Heart right ventricle (tissue), 16 donors: ENCODE data around the gene VARS1. TPM values are rescaled to one million over a fixed set of nuclear protein-coding genes. Genes with fewer than 3 reads are reported as not detected.

Source experiments
- ATAC-seq, 8 donors: fragments of 200-7000 bp; cut with Tn5 transposase; one replicate each; pipeline ENCODE4 v1.9.1; 2020; ENCODE audit warnings: mild to moderate bottlenecking in 8 of 8, moderate library complexity in 8 of 8, moderate number of reproducible peaks in 1 of 8
- DNase-seq, 2 donors: peaks; one replicate each; pipeline ENCODE4 v3.0.0-alpha.2; 2020
- H3K27ac ChIP-seq, 10 donors: fragments of 200-600 bp; sonication (generic) in 2 of 10; one replicate each; pipeline versions ENCODE4 v1.5.0 to v1.8.0; 2020 to 2022; ENCODE audit warnings: mild to moderate bottlenecking in 3 of 10
- H3K27me3 ChIP-seq, 7 donors: fragments of 200-600 bp; one replicate each; pipeline ENCODE4 v1.8.0; 2021 to 2022; ENCODE audit warnings: mild to moderate bottlenecking in 2 of 7
- H3K36me3 ChIP-seq, 9 donors: fragments of 200-600 bp; sonication (generic) in 1 of 9; one replicate each; pipeline versions ENCODE4 v1.5.0 to v1.8.0; 2020 to 2022; ENCODE audit warnings: mild to moderate bottlenecking in 2 of 9
- H3K4me1 ChIP-seq, 9 donors: fragments of 200-600 bp; sonication (generic) in 1 of 9; one replicate each; pipeline versions ENCODE4 v1.5.0 to v1.8.0; 2020 to 2022; ENCODE audit warnings: mild to moderate bottlenecking in 4 of 9
- H3K4me3 ChIP-seq, 10 donors: fragments of 200-600 bp; sonication (generic) in 2 of 10; one replicate each; pipeline versions ENCODE4 v1.5.0 to v1.8.0; 2020 to 2022; ENCODE audit warnings: mild to moderate bottlenecking in 7 of 10, moderate library complexity in 2 of 10
- H3K9me3 ChIP-seq, 11 donors: fragments of 200-600 bp in 10 of 11; sonication (generic) in 2 of 11; one replicate each; pipeline versions ENCODE4 v1.5.0 to v1.8.0; 2013 to 2022; ENCODE audit warnings: mild to moderate bottlenecking in 2 of 11, control low read depth in 1 of 11, moderate library complexity in 1 of 11
- CTCF ChIP-seq, 9 donors: fragments of 200-600 bp; sonication (generic) in 2 of 9; IDR thresholded peaks; one replicate each; pipeline versions ENCODE4 v1.5.0 to v1.8.0; 2021 to 2022; ENCODE audit warnings: antibody characterized with exemption in 9 of 9, mild to moderate bottlenecking in 5 of 9, moderate library complexity in 1 of 9
- WGBS, 2 donors: extraction: QIAGEN DNeasy Blood & Tissue Kit; methylation state at CpG; one replicate each; pipeline ENCODE4 v1.1.7; 2013; ENCODE audit warnings: inconsistent platforms in 1 of 2; 5-methylcytosine and 5-hydroxymethylcytosine counted together
- intact Hi-C, 10 donors: fragments of 100-400 bp; cut with DNase I; formaldehyde crosslinking; loops; one replicate each; pipeline versions ENCODE4 v1.11.1 to v1.14.2; 2022
- polyA plus RNA-seq, 2 donors: library from polyadenylated mRNA; stranded (reverse); fragments of 200-250 nt; gene quantifications; one replicate each; pipeline ENCODE4 v1.2.3, GENCODE V29; 2013
- total RNA-seq, 10 donors: library from RNA; stranded (reverse); fragmentation: NEBNext Ultra II Directional in 3 of 10; extraction: Animal tissue kit (Norgen Biotek cat#: 25700) in 3 of 10; gene quantifications; one replicate each; pipeline versions ENCODE4 v1.2.1 to v1.2.4, GENCODE V29; 2021 to 2023
- donor health status: Arrhythmogenic right ventricular cardiomyopathy.
- donor health status: ischemic (EF 13 %, LVEDD 7.1; RV severe dilation, severe dysfunction).
- donor health status: healthy with polysubstance abuse.
- donor health status: DM: no; HTN: yes; CAD: no.
- donor health status: DM: no; HTN: no; CAD: no.
- donor health status: ischemic (EF 25% LVEDD 6.9; RV normal size, moderate dysfunction).
- donor health status: ischemic (EF 25% LVEDD 5.7; RV mildly dilated, moderate dysfunction).
- donor health status: healthy.
- donor health status: DM: yes; HTN: yes; CAD: no.
- donor health status: Ischemic cardiomyopathy.
- donor health status: ischemic (EF 35%, LVEDD 5.7; RV mildly dilated, moderate dysfunction).
- donor health status: nonischemic (EF 11% LVEDD 7.7; RV severe dilation, severe dysfunction).
- donor health status: DM: yes; HTN: yes; CAD: no.
- donor health status: PGD.
- donor health status: ischemic (EF 29% LVEDD 5.4; RV normal size, mild dysfunction).
- donor health status: nonischemic (EF 23%, LVEDD 6.1; RV moderate dilation, normal function).

The VARS1 gene
- total and polyA plus RNA-seq, 12 donors, result 22.4 to 44.0 (median 29.5) TPM

DNA sequence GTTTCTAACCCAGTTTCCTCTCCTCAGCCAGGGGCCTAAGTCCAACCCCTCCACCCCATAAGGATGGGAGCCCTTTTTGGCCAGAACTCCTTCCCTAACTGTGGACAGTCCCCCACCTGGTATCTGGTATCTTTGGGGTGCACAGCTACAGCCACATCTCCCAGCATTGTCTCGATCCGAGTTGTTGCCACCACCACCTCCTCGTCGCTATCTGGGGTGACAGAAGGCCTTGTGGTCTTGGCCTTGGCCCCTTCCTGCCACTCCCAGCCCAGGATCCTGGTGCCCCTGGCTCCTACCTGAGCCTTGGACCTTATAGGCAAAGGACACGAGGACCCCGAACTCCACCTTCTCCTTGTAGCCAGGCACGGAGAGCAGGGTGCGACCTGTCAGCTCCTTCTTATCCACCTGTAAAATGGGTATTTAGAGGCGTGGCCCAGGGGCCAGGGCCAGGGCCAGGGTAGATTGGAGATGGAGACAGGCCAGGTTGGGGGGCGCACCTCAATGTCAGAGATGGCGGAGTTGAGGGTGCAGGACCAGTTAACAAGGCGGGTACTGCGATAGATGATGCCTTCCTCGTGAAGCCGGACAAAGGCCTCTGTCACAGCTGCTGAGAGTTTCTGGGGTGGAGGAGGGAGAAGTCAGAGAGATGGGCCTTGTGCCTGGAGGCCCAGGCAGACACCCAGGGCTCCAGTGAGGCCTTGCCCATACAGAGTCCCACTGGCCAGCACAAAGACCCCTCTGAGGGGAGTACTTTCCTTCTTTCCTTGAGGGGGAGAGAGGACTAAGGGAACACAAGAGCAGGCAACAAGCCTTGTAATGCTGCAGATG, 11.2 kb downstream of the VARS1 start:
- Histone ChIP-seq H3K4me1 (no peaks in the 10 kb centered on the region), H3K36me3 (peaks cover 0 to 99% (median 53%) of the 10 kb centered on the region in 9 donors), H3K4me3 (no peak overlapping the region), H3K9me3 (no peaks in the 10 kb centered on the region), H3K27ac (no peak overlapping the region), H3K27me3 (no peaks in the 10 kb centered on the region)
- 91 to 95% methylated on average over 15 of the region's 15 CpGs for WGBS, 2 donors
- ATAC-seq, result no peak
- no peak for TF ChIP-seq CTCF (IDR thresholded peaks at IDR 0.05)
- intact Hi-C loops, result loop anchor here in 1 of 10 donors (5.0 kb wide), 1 partner anchor 42 kb away; the partner anchor contains the start of gene MSH5
- no peak for DNase-seq

GRCh38 chr6:31782126-31782855, 13.3 kb downstream of the VARS1 start:
- 93 to 94% methylated on average over 32 of the region's 32 CpGs for WGBS, 2 donors
- Histone ChIP-seq H3K27ac (no peak overlapping the region), H3K36me3 (peaks cover 0 to 96% (median 56%) of the 10 kb centered on the region in 9 donors), H3K4me3 (no peak overlapping the region), H3K9me3 (no peaks in the 10 kb centered on the region), H3K4me1 (peaks cover 0 to 7% (median 4%) of the 10 kb centered on the region in 9 donors), H3K27me3 (no peaks in the 10 kb centered on the region)
- DNase-seq, result no peak
- TF ChIP-seq CTCF (IDR thresholded peaks at IDR 0.05), result no peak
- intact Hi-C loops, result loop anchor here in 1 of 10 donors (5.0 kb wide), 1 partner anchor 40 kb away; the partner anchor contains the start of gene MSH5
- no peak for ATAC-seq

DNA sequence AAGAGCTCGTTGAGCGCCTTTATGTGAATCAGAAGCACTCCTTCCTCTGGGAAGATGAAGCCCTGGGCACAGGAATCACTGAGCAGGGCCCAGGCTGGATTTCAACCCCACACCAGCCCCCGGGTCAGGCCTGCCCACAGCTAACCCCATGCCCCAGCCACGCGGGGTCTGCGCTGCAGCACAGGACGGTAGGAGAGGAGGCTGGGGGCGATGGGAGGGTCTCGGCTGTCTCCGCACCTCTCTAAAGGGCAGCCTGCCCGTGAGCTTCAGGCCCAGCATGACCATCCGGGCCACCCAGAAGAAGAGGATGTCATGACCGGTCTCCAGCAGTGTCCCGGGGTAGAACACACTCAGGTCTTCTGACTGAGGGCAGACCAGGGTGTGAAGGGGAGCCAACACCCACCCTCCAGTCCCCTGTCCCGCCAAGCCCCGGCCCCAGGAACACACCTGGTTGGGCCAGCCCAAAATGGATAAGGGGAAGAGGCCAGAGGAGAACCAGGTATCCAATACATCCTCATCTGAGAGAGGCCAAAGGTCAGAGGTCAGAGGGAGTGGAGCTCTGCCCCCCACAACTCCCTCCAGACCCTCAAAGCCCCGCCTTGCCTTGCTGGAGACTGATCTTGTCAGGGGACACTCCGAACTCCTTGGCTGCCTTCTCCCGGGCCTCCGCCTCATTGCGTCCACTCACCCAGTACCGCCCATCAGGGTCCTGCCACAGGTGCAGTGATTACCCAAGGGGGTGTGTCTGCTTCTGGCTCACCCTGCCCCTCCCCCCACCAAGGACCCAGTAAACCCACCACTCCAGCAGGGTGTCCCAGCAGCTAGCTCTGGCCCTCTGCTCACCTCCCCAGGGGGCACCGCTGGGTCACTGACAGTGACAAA, 14.1 kb downstream of the VARS1 start:
- Histone ChIP-seq H3K27me3 (no peaks in the 10 kb centered on the region), H3K9me3 (no peaks in the 10 kb centered on the region), H3K4me3 (no peak overlapping the region), H3K4me1 (peaks cover 7 to 15% (median 12%) of the 10 kb centered on the region in 9 donors), H3K36me3 (peaks cover 0 to 88% (median 49%) of the 10 kb centered on the region in 9 donors), H3K27ac (no peak overlapping the region)
- ATAC-seq (no peak), DNase-seq (no peak)
- intact Hi-C loops, result loop anchor here in 1 of 10 donors (5.0 kb wide), 1 partner anchor 39 kb away; the partner anchor contains the start of gene MSH5
- TF ChIP-seq CTCF (IDR thresholded peaks at IDR 0.05), result no peak
- WGBS, 2 donors, result 95% methylated on average over 23 of the region's 23 CpGs
